ENCODE data around the gene CDCA4.

CDCA4 gene

GRCh38 chr14:105011312-105011990, 9.4 kb downstream of the CDCA4 start:
- no peak for TF ChIP-seq CTCF (IDR thresholded peaks at IDR 0.05; ENCODE audit: insufficient read depth, low read depth, low read length, missing control alignments)
- no peak overlapping the region for H3K4me3 ChIP-seq (ENCODE audit: low read depth, low read length)
- no peak for DNase-seq (ENCODE audit: low read depth)

- no peak overlapping the region for H3K4me3 ChIP-seq (ENCODE audit: low read depth, low read length)
- TF ChIP-seq CTCF (IDR thresholded peaks at IDR 0.05; ENCODE audit: insufficient read depth, low read depth, low read length, missing control alignments): no peak
- DNase-seq (ENCODE audit: low read depth): no peak
Observed at GRCh38 chr14:105010891-105011291, 10.0 kb downstream of the CDCA4 start.

GRCh38 chr14:105010106-105010505, 10.8 kb downstream of the CDCA4 start:
- TF ChIP-seq CTCF (IDR thresholded peaks at IDR 0.05; ENCODE audit: insufficient read depth, low read depth, low read length, missing control alignments): no peak
- no peak overlapping the region for H3K4me3 ChIP-seq (ENCODE audit: low read depth, low read length)
- DNase-seq (ENCODE audit: low read depth): no peak

GRCh38 chr14:105007593-105008264, 13.2 kb downstream of the CDCA4 start:
- H3K4me3 ChIP-seq (ENCODE audit: low read depth, low read length): no peak overlapping the region
- TF ChIP-seq CTCF (IDR thresholded peaks at IDR 0.05; ENCODE audit: insufficient read depth, low read depth, low read length, missing control alignments): no peak
- no peak for DNase-seq (ENCODE audit: low read depth)

GRCh38 chr14:105006831-105007592, 13.9 kb downstream of the CDCA4 start:
- no peak for TF ChIP-seq CTCF (IDR thresholded peaks at IDR 0.05; ENCODE audit: insufficient read depth, low read depth, low read length, missing control alignments)
- no peak for DNase-seq (ENCODE audit: low read depth)

GRCh38 chr14:105005929-105006830, 14.7 kb downstream of the CDCA4 start:
- no peak for DNase-seq (ENCODE audit: low read depth)
- no peak for TF ChIP-seq CTCF (IDR thresholded peaks at IDR 0.05; ENCODE audit: insufficient read depth, low read depth, low read length, missing control alignments)
- no peak overlapping the region for H3K4me3 ChIP-seq (ENCODE audit: low read depth, low read length)

More at GRCh38 chr14:105006831-105007592, 13.9 kb downstream of the CDCA4 start:
- no peak overlapping the region for H3K4me3 ChIP-seq (ENCODE audit: low read depth, low read length)

Measured in GM12865 (cell line).